CD4-positive, alpha-beta T cell treated with Interleukin-2 at 100 ng/mL for 4 hours (primary cell): Measurements from ENCODE around the gene ZNF524.
A peak's percentile ranks its signal among the peaks of the same experiment; 100 is the strongest.

Source experiments
- DNase-seq: peaks from one replicate; pipeline ENCODE4 v3.0.0-alpha.2; 2020; ENCODE audit warnings: low spot score

ZNF524 gene

GRCh38 chr19:55602104-55603001 lies 2.3 kb downstream of the ZNF524 start:
- DNase-seq = no peak

- no peak for DNase-seq
Measured at GRCh38 chr19:55603115-55603514, 3.0 kb downstream of the ZNF524 start.

GRCh38 chr19:55603581-55604292 lies 3.6 kb downstream of the ZNF524 start:
- no peak for DNase-seq

GRCh38 chr19:55605207-55605636 lies 5.1 kb downstream of the ZNF524 start:
- DNase-seq = peak; percentile 97

GRCh38 chr19:55605637-55606470 lies 5.8 kb downstream of the ZNF524 start, which contains the start of gene ZNF865:
Gene ZNF865, plus strand, starts transcription at chr19:55605647. Its CDS starts 7,972 bp downstream, at chr19:55613619.
- peak; percentile 66 for DNase-seq

- DNase-seq = no peak
Measured at GRCh38 chr19:55606471-55606787, 6.3 kb downstream of the ZNF524 start.

GRCh38 chr19:55606817-55607216 lies 6.7 kb downstream of the ZNF524 start:
- DNase-seq = no peak

- DNase-seq = no peak
Measured at GRCh38 chr19:55609326-55609725, 9.2 kb downstream of the ZNF524 start.

GRCh38 chr19:55611300-55611982 lies 11.4 kb downstream of the ZNF524 start:
- DNase-seq = no peak

- DNase-seq = no peak
Measured at GRCh38 chr19:55611983-55612645, 12.0 kb downstream of the ZNF524 start.

- DNase-seq = no peak
Measured at GRCh38 chr19:55613396-55613795, 13.3 kb downstream of the ZNF524 start.

- no peak for DNase-seq
Measured at GRCh38 chr19:55613930-55614710, 14.0 kb downstream of the ZNF524 start.

GRCh38 chr19:55614711-55615542 lies 14.8 kb downstream of the ZNF524 start:
- DNase-seq = no peak

GRCh38 chr19:55615543-55616394 lies 15.7 kb downstream of the ZNF524 start:
- no peak for DNase-seq

- DNase-seq = no peak
Measured at GRCh38 chr19:55616395-55616875, 16.3 kb downstream of the ZNF524 start.

- DNase-seq = no peak
Measured at GRCh38 chr19:55617426-55617825, 17.3 kb downstream of the ZNF524 start.

GRCh38 chr19:55618426-55618825 lies 18.3 kb downstream of the ZNF524 start:
- DNase-seq = no peak

GRCh38 chr19:55619286-55619685 lies 19.2 kb downstream of the ZNF524 start:
- no peak for DNase-seq
